NCI-H446 treated with DMSO at 0.1 percent for 48 hours (cell line): Measurements from ENCODE around the gene TMEM44.

ENCODE experiments used
- DNase-seq: peaks from one replicate; lab custom pipeline; 2025; lab: John Stamatoyannopoulos, UW

The TMEM44 gene, protein sequence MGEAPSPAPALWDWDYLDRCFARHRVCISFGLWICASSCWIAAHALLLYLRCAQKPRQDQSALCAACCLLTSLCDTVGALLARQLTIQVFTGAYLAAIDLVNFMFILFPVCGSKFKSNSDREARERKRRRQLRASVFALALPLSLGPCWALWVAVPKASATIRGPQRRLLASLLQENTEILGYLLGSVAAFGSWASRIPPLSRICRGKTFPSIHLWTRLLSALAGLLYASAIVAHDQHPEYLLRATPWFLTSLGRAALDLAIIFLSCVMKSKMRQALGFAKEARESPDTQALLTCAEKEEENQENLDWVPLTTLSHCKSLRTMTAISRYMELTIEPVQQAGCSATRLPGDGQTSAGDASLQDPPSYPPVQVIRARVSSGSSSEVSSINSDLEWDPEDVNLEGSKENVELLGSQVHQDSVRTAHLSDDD

DNA sequence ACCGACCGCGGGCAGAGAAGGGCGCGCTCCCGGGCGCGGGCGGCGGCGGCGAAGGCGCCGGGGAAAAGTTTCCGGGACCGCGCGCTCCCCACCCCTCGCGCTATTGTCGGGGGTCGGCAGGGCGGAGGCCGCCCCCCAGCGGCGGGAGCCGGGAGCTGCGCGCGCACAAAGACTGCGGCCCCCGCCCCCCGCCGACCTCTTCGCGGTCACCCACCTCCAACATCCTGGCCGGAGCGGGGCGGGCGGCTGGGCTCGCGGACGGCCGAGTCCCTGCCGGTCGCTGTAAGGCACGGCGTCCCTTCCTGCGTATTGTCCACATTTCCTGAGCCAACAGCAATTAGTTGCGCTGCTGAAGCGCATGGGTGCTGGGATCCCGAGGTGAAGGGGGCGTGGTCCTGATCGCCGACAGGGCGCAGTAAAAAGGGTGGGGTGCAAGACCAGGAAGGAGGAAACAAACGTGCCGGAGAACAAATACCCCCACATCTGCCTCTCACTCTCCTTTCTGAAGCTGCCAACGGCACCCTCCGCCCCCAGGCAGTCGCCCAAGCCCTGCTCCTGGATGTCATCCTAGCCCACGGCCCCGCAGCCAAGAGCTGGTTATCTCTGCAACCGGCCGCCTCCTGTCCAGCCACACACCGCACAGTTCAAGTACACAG is at the start of gene TMEM44:
Gene TMEM44, minus strand, starts transcription at position 71 of the 656 bp plus-strand sequence. CDS start 204 bp downstream, outside the sequence.
- peak; percentile 23 for DNase-seq

- peak; percentile 74 for DNase-seq
Measured at GRCh38 chr3:194682694-194683310, 49.6 kb upstream of the TMEM44 start.

DNA sequence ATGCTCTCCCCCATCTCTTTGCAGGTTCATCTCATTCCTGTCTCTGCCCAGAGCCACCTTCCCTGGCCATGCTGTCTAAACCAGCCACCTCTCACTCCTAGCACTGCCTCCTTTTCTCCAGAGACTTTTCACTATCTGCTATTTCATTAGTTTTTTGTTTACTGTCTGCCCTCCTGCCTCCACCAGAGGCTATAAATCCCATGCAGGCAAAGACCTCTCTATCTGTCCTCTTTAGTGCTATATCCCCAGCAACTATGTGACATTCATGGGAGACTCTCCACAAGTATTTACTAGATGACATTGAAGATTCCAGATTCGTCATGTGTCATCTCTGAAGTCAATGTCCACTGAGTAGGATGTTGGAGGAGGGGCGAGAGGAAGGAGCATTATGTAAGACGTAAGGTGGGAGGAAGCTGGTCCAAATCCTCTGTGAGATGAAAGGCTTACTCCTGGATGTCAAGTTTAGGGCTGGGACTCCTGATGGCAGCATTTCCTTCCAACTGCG is 49.0 kb upstream of the TMEM44 start:
- DNase-seq, result no peak

DNA sequence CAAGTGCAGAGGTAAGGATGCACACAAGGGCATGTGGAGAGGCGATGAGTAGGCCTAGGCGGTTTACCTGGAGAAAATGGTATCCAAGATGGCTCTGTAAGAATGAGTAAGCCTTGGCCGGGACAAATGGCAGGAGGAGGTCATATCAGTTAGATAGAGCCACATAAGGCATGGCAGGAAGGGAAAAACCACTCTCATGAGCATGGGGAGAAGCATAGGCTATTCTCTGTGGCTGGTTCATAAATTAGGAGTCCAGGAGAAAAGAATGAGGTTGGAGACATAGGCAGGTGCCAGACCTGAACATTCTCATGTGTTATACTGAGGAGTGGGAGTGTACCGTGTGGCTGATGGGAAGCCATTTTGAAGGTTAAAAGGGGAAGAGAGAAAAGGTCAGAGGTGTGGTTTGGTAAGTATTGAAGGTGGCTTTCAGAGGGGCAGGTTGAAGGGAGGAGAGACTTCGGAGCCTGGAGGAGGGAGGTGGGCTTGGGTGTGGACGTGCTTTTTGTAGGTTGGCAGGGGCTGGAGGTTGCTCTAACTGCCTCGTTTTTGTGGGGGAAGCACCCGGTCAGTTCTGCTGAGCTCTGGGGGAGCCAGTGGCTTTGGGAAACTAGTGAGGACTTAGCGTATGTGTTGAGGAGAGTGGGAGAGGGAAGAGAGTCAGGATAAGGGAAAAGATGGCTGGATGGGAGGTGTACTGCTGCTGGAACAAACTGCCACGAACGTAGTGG is 47.8 kb upstream of the TMEM44 start:
- DNase-seq, result no peak

GRCh38 chr3:194676471-194676870 is 43.3 kb upstream of the TMEM44 start:
- DNase-seq, result no peak

- no peak for DNase-seq
Measured at GRCh38 chr3:194675680-194676079, 42.5 kb upstream of the TMEM44 start.

GRCh38 chr3:194675081-194675640 is 41.9 kb upstream of the TMEM44 start:
- DNase-seq, result no peak

DNA sequence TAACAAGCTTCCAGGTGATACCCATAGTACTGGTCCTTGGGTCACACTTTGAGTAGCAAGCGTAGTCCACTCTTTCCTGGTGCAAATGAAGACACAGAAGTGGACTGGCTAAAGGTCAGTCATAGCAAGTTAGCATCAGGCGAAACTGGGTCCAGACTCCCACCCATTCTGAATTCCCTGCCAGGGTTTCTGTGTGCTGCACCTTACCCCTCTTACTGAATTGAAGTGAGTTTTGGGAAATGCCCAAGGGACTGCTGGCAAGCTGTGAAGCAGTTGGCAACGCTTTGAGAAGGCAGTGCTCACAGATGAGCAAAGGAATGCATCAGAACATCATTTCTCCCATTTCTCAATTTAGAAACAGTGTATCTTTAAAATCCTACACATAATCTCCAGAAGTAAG is 40.5 kb upstream of the TMEM44 start:
- DNase-seq, result no peak

DNA sequence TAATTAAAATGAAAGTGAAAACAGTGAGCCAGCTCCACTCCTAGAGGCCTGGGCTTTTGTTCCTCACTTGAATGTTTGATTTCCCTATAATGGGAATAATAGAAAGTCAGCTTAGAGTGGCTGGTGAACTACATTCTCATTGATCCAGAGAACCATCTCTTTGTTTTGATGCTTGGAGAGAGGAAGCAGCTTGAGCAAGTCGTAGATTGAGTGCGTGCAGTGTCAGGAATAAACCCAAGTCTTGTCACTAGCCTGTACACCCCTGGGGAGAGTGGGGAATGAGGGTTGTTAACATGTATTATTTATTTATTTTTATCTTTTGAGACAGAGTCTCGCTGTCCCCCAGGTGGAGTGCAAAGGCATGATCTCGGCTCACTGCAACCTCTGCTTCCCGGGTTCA is 39.7 kb upstream of the TMEM44 start:
- no peak for DNase-seq

- peak; percentile 96 for DNase-seq
Measured at GRCh38 chr3:194671900-194672808, 38.9 kb upstream of the TMEM44 start, which contains the start of gene LSG1. LSG1 (minus strand) TSS chr3:194672191; CDS start chr3:194672162, 29 bp downstream.

DNA sequence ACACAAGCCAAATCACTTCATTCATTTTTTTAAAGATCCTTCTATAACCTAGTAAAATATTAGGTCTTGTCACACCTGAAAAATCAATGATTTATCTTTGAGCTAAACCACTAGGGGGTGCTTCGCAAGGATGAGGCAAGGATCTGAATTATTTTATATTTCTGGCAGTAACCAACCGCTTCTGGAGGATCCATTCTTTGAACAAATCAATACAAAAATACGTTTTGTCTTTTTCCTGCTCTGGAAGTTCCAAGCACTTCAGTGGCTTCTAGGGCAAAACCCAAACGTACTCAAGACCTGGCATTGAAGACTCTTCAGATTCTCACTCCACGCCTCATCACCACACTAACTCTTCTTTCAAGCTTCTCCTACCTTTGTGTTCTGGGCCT is 38.3 kb upstream of the TMEM44 start:
- no peak for DNase-seq

GRCh38 chr3:194667363-194667762 is 34.1 kb upstream of the TMEM44 start:
- DNase-seq, result no peak

- DNase-seq, result no peak
Measured at GRCh38 chr3:194664857-194665256, 31.6 kb upstream of the TMEM44 start.

- no peak for DNase-seq
Measured at GRCh38 chr3:194661946-194662345, 28.7 kb upstream of the TMEM44 start.

- no peak for DNase-seq
Measured at GRCh38 chr3:194661374-194661773, 28.2 kb upstream of the TMEM44 start.

DNA sequence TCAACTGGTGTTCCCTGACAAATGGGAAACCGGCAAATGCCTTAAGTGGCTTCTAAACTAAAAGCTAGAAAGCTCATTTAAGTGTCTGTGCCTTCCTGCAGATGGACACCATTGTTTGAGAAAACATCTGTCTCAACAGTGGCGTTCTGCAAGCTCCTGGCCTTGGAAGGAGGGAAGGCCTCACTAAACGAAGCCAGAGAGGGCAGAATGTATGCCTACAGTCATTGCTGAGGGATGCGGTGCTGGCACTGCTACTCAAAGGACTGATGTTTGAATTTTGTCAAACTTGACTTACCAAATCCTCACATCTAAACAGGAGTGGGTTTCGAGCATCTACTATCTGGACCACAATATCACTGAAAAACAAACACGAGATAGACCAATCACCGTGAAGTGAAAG is 26.6 kb upstream of the TMEM44 start:
- DNase-seq, result no peak

DNA sequence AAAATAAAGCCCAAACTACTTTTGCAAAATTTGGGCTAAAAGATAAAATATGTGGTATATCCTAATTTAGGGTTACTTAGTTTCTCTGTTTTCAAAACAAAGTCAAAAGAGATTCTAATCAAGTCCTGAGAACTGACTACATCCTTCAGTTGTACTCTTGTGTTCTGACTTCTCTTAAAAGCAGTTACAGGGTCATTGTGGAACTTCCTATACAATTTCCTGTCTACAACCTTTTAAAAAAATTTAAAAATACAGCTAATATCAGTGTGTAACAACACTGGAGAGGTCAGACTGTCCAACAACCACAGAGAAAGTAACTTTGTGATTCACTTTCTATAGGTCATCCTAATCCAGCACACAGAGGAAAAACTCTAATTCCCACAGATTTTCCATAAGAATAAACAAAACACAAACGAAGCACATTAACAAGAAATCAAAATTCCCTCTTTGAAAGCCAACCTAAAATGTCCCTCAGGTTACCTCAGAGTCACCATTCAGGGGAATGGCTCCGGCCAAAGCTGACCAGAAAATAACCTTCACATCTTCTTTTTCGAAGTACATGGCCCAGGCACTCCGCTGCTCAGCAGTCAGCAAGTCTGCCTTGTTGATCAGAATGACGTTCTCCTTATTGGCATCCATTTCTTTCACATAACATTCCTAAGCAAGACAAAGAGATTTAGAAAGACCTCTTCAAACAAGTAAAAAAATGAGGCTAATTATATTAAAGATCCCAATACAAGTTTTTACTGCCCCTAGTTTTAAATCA is 25.4 kb upstream of the TMEM44 start:
- DNase-seq, result no peak

GRCh38 chr3:194657439-194657838 is 24.2 kb upstream of the TMEM44 start:
- no peak for DNase-seq

DNA sequence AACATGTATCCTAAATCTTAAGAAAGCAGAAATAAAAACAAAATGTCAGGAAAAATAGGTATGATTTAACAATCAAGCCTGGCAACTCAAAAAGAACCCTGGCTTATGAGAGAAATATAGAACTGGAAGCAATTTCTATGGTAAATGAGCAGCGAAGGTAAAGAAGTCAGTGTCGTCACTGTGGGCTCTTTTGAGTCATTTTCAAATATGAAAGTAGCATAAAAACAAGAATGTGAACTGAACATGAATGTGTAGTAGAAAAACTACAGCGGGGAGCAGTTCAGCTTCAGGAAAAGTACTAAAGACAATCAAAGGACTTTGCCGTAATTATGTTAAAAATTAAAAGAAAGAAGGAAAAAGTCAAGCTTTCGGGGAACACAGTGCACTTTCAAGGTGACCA is 21.2 kb upstream of the TMEM44 start:
- DNase-seq, result no peak

GRCh38 chr3:194647747-194648146 is 14.5 kb upstream of the TMEM44 start:
- no peak for DNase-seq
